Neural progenitor cell (in vitro differentiated cells): ENCODE data around the gene SLC24A2. TPM values are rescaled to one million over a fixed set of nuclear protein-coding genes. Genes with fewer than 3 reads are reported as not detected.

ENCODE experiments used
- DNase-seq: peaks from one replicate; pipeline ENCODE4 v3.0.0-alpha.2; 2016; ENCODE audit warnings: low spot score
- H2AFZ ChIP-seq: fragments of 200-600 bp; sonication (generic); replicated peaks from 2 replicates; pipeline ENCODE4 v1.6.1; 2016; ENCODE audit warnings: antibody characterized with exemption
- H3F3A ChIP-seq: fragments of 200-600 bp; sonication (generic); 2 replicates; pipeline ENCODE4 v1.6.1; 2016; ENCODE audit warnings: antibody characterized with exemption, low read depth
- H3K27ac ChIP-seq: fragments of 200-600 bp; sonication (generic); 2 replicates; pipeline ENCODE4 v1.5.1; 2016; ENCODE audit warnings: mild to moderate bottlenecking
- H3K27me3 ChIP-seq: fragments of 200-600 bp; sonication (generic); 2 replicates; pipeline ENCODE4 v1.6.1; 2016; ENCODE audit warnings: mild to moderate bottlenecking, moderate library complexity
- H3K36me3 ChIP-seq: fragments of 200-600 bp; sonication (generic); 2 replicates; pipeline ENCODE4 v1.5.1; 2016
- H3K4me1 ChIP-seq: fragments of 200-600 bp; sonication (generic); 2 replicates; pipeline ENCODE4 v1.6.1; 2016; ENCODE audit warnings: mixed run types
- H3K4me2 ChIP-seq: fragments of 200-600 bp; sonication (generic); 2 replicates; pipeline ENCODE4 v1.6.1; 2016
- H3K4me3 ChIP-seq: fragments of 200-600 bp; sonication (generic); 2 replicates; pipeline ENCODE4 v1.5.1; 2016
- H3K79me2 ChIP-seq: fragments of 200-600 bp; sonication (generic); 2 replicates; pipeline ENCODE4 v1.6.1; 2016; ENCODE audit warnings: low read depth
- H3K9ac ChIP-seq: fragments of 200-600 bp; sonication (generic); 2 replicates; pipeline ENCODE4 v1.6.1; 2016
- H3K9me3 ChIP-seq: fragments of 200-600 bp; sonication (generic); 2 replicates; pipeline ENCODE4 v1.5.1; 2016; ENCODE audit warnings: low read depth
- H4K20me1 ChIP-seq: fragments of 200-600 bp; sonication (generic); 2 replicates; pipeline ENCODE4 v1.6.1; 2016; ENCODE audit warnings: low read depth
- H3K27ac Mint-ChIP-seq: 3 replicates; pipeline ENCODE4 v1.8.0; 2021; ENCODE audit warnings: mixed read lengths
- H3K27me3 Mint-ChIP-seq: 2 replicates; pipeline ENCODE4 v1.8.0; 2022; ENCODE audit warnings: low read depth, mild to moderate bottlenecking, inconsistent platforms, moderate library complexity, mixed read lengths; ENCODE audit not compliant: insufficient read depth
- H3K36me3 Mint-ChIP-seq: 3 replicates; pipeline ENCODE4 v1.8.0; 2021; ENCODE audit warnings: mixed read lengths
- H3K4me1 Mint-ChIP-seq: 3 replicates; pipeline ENCODE4 v1.8.0; 2021; ENCODE audit warnings: mixed read lengths
- H3K4me3 Mint-ChIP-seq: 3 replicates; pipeline ENCODE4 v1.8.0; 2021; ENCODE audit warnings: mild to moderate bottlenecking, moderate library complexity, mixed read lengths
- H3K9me3 Mint-ChIP-seq: 3 replicates; pipeline ENCODE4 v1.8.0; 2020; ENCODE audit warnings: mixed read lengths
- EZH2 ChIP-seq: fragments of 200-600 bp; sonication (generic); IDR thresholded peaks from 2 replicates; pipeline ENCODE4 v1.6.1; 2017; ENCODE audit warnings: antibody characterized with exemption, mild to moderate bottlenecking, moderate library complexity
- EZH2phosphoT487 ChIP-seq: fragments of 200-600 bp; sonication (generic); IDR thresholded peaks from 2 replicates; pipeline ENCODE4 v1.6.1; 2017; ENCODE audit warnings: antibody characterized with exemption
- total RNA-seq: library from RNA; depleted of rRNA; stranded (reverse); fragments of >200 nt; gene quantifications from 2 replicates; pipeline ENCODE4 v1.2.3, GENCODE V29; 2015; ENCODE audit warnings: low replicate concordance
- TF ChIP-seq, protein P1 (sequence below): fragments of 200-600 bp; sonication (generic); IDR thresholded peaks from 2 replicates; pipeline ENCODE4 v1.5.1; 2017; ENCODE audit warnings: antibody characterized with exemption, mild to moderate bottlenecking

SLC24A2 gene
- total RNA-seq, 1 donor from 2014 or later: 0.43 TPM

DNA sequence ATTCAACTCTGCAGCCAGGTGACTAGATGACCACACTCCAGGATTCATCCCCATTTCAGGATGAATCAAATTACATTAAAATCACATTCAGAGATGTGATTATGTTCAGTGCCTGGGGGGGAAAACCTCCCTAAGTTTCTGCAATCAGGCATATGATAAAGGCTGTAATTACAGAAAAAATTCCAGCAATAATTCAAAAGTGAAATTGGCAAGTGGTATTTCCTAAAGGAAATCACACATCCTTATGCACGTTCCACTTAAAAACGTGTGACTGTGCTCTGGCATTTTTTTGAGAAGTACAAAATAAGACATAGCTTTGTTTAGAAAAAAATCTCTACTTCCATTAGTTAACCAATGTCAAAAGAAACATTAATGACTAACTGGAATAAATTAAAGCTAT lies 5.3 kb downstream of the SLC24A2 start:
- peaks cover 5% of the 10 kb centered on the region for H4K20me1 ChIP-seq
- H3K4me1 ChIP-seq: peaks cover 2% of the 10 kb centered on the region
- H3K9ac ChIP-seq: no peak overlapping the region
- H2AFZ ChIP-seq: no peak overlapping the region
- no peaks in the 10 kb centered on the region for H3K79me2 ChIP-seq
- peaks cover 20% of the 10 kb centered on the region for H3K27me3 Mint-ChIP-seq
- no peak overlapping the region for H3K27ac Mint-ChIP-seq
- no peak overlapping the region for H3K4me2 ChIP-seq
- peaks cover 7% of the 10 kb centered on the region for H3K4me1 Mint-ChIP-seq
- H3K27ac ChIP-seq: no peak overlapping the region
- H3K36me3 ChIP-seq: no peaks in the 10 kb centered on the region
- no peak for DNase-seq
- H3K4me3 ChIP-seq: no peak overlapping the region
- TF ChIP-seq, protein P1, sequence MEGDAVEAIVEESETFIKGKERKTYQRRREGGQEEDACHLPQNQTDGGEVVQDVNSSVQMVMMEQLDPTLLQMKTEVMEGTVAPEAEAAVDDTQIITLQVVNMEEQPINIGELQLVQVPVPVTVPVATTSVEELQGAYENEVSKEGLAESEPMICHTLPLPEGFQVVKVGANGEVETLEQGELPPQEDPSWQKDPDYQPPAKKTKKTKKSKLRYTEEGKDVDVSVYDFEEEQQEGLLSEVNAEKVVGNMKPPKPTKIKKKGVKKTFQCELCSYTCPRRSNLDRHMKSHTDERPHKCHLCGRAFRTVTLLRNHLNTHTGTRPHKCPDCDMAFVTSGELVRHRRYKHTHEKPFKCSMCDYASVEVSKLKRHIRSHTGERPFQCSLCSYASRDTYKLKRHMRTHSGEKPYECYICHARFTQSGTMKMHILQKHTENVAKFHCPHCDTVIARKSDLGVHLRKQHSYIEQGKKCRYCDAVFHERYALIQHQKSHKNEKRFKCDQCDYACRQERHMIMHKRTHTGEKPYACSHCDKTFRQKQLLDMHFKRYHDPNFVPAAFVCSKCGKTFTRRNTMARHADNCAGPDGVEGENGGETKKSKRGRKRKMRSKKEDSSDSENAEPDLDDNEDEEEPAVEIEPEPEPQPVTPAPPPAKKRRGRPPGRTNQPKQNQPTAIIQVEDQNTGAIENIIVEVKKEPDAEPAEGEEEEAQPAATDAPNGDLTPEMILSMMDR: no peak
- TF ChIP-seq EZH2phosphoT487 (no peak), EZH2 (no peak)
- no peaks in the 10 kb centered on the region for H3K9me3 ChIP-seq
- no peaks in the 10 kb centered on the region for H3K36me3 Mint-ChIP-seq
- H3F3A ChIP-seq: peaks cover 9% of the 10 kb centered on the region
- no peaks in the 10 kb centered on the region for H3K9me3 Mint-ChIP-seq
- peaks cover 24% of the 10 kb centered on the region for H3K27me3 ChIP-seq
- H3K4me3 Mint-ChIP-seq: no peak overlapping the region

DNA sequence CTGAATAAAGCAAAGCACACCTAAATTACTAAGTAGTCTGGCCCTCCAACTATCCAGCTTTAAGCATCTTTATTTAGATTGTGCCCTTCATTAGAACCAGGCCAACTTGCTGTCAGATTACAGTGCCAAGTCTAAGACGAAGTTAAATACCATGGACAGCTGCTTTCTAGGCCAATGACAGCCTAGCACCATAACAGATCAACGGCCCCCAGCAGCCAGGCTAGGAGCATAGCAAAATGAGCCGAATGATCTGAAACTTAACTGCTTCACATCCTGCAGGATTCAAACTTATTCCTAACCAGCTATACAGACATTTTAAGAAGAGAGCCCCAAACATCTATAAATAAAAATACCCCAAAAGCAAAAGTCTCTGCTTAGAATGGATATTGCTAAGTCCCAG lies 6.8 kb downstream of the SLC24A2 start:
- no peaks in the 10 kb centered on the region for H3K4me1 Mint-ChIP-seq
- no peaks in the 10 kb centered on the region for H3K36me3 Mint-ChIP-seq
- no peaks in the 10 kb centered on the region for H3K9me3 ChIP-seq
- no peak overlapping the region for H2AFZ ChIP-seq
- no peaks in the 10 kb centered on the region for H4K20me1 ChIP-seq
- peaks cover 13% of the 10 kb centered on the region for H3K27me3 Mint-ChIP-seq
- no peak overlapping the region for H3K4me2 ChIP-seq
- DNase-seq: peak; percentile 46
- no peaks in the 10 kb centered on the region for H3K79me2 ChIP-seq
- no peaks in the 10 kb centered on the region for H3K36me3 ChIP-seq
- no peak overlapping the region for H3K4me3 Mint-ChIP-seq
- H3K9ac ChIP-seq: no peak overlapping the region
- TF ChIP-seq, protein P1: no peak
- TF ChIP-seq EZH2 (no peak), EZH2phosphoT487 (no peak)
- no peak overlapping the region for H3K27ac Mint-ChIP-seq
- no peaks in the 10 kb centered on the region for H3F3A ChIP-seq
- no peaks in the 10 kb centered on the region for H3K4me1 ChIP-seq
- no peak overlapping the region for H3K27ac ChIP-seq
- H3K27me3 ChIP-seq: peaks cover 9% of the 10 kb centered on the region
- H3K9me3 Mint-ChIP-seq: no peaks in the 10 kb centered on the region
- no peak overlapping the region for H3K4me3 ChIP-seq

DNA sequence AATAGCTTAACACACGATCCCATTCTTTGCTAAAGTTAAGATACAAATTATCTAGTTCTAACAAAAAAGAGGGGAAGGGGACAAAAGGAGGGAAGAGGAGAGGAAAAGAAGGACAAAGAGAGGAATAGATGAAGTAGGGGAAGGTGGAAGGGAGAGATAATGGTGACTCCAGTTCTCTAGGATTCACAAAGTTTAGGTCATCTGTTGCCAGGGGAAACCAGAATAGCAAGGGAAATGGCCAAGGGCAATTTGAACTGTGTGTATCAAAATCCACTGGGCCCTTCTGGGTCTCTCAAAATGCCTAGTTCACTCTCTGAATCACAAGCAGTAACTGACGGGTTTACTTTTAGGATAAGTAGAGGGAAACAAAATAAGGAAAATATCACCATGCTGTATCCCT lies 7.6 kb downstream of the SLC24A2 start:
- Histone ChIP-seq H3K27me3 (peaks cover 2% of the 10 kb centered on the region), H3K4me2 (no peak overlapping the region), H3K9ac (no peak overlapping the region), H2AFZ (no peak overlapping the region), H3K4me1 (no peaks in the 10 kb centered on the region), H3K79me2 (no peaks in the 10 kb centered on the region), H4K20me1 (no peaks in the 10 kb centered on the region), H3K36me3 (no peaks in the 10 kb centered on the region), H3K9me3 (no peaks in the 10 kb centered on the region), H3K4me3 (no peak overlapping the region), H3F3A (no peaks in the 10 kb centered on the region), H3K27ac (no peak overlapping the region)
- no peaks in the 10 kb centered on the region for H3K9me3 Mint-ChIP-seq
- H3K27me3 Mint-ChIP-seq: peaks cover 6% of the 10 kb centered on the region
- H3K4me3 Mint-ChIP-seq: no peak overlapping the region
- H3K36me3 Mint-ChIP-seq: no peaks in the 10 kb centered on the region
- no peak overlapping the region for H3K27ac Mint-ChIP-seq
- H3K4me1 Mint-ChIP-seq: no peaks in the 10 kb centered on the region
- DNase-seq: no peak
- TF ChIP-seq EZH2phosphoT487 (no peak), EZH2 (no peak)
- TF ChIP-seq, protein P1: no peak

DNA sequence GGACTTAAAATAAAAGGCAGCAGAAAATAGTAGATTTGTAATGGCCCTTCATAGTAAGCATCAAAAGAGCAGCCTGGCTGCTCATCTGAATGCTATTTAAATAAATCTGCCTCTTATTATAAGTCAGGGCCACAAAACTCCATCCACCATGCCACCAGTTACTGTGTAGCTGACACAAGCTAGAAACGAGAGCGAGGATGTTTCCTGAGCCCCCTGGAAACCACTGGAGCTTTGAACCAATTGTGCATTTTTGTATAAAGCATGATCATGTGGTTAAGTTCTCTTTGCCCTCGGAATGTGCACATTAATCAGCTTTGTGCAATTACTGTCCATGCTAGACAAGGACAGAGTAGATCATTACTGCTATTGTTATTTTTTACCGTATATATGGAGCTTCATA lies 17.4 kb downstream of the SLC24A2 start:
- H4K20me1 ChIP-seq: no peaks in the 10 kb centered on the region
- no peak overlapping the region for H3K4me3 Mint-ChIP-seq
- DNase-seq: no peak
- no peaks in the 10 kb centered on the region for H3K9me3 Mint-ChIP-seq
- no peaks in the 10 kb centered on the region for H3F3A ChIP-seq
- no peak overlapping the region for H2AFZ ChIP-seq
- no peaks in the 10 kb centered on the region for H3K4me1 Mint-ChIP-seq
- H3K9me3 ChIP-seq: no peaks in the 10 kb centered on the region
- H3K9ac ChIP-seq: no peak overlapping the region
- H3K36me3 ChIP-seq: no peaks in the 10 kb centered on the region
- H3K4me3 ChIP-seq: no peak overlapping the region
- no peaks in the 10 kb centered on the region for H3K27me3 ChIP-seq
- peaks cover 6% of the 10 kb centered on the region for H3K27me3 Mint-ChIP-seq
- no peaks in the 10 kb centered on the region for H3K4me1 ChIP-seq
- H3K27ac Mint-ChIP-seq: no peak overlapping the region
- no peaks in the 10 kb centered on the region for H3K79me2 ChIP-seq
- TF ChIP-seq EZH2phosphoT487 (no peak), EZH2 (no peak)
- TF ChIP-seq, protein P1: no peak
- no peak overlapping the region for H3K27ac ChIP-seq
- no peak overlapping the region for H3K4me2 ChIP-seq
- H3K36me3 Mint-ChIP-seq: no peaks in the 10 kb centered on the region
